Duodenal mucosa (tissue), 2 donors: ENCODE data around the gene CLIP2.
"Not testable (repeated sequence)": the region's sequence is repeated elsewhere in the genome, so short reads cannot be mapped to it uniquely, and the experiment has no call there.

Experiments
- H3K27ac ChIP-seq: one replicate; pipeline ENCODE4 v1.7.0; 2013; ENCODE audit warnings: low read depth, low read length
- H3K27me3 ChIP-seq, 2 donors: one replicate each; pipeline ENCODE4 v1.7.0; 2013; ENCODE audit warnings: low read length in 2 of 2, control low read depth in 1 of 2; ENCODE audit not compliant: insufficient read depth in 2 of 2, control insufficient read depth in 1 of 2
- H3K36me3 ChIP-seq, 2 donors: one replicate each; pipeline ENCODE4 v1.7.0; 2013; ENCODE audit warnings: low read length in 2 of 2, control low read depth in 1 of 2; ENCODE audit not compliant: insufficient read depth in 2 of 2, control insufficient read depth in 1 of 2
- H3K4me1 ChIP-seq, 2 donors: one replicate each; pipeline ENCODE4 v1.7.0; 2013; ENCODE audit warnings: low read length in 2 of 2, control low read depth in 1 of 2; ENCODE audit not compliant: insufficient read depth in 2 of 2, control insufficient read depth in 1 of 2
- H3K4me3 ChIP-seq, 2 donors: one replicate each; pipeline ENCODE4 v1.7.0; 2013; ENCODE audit warnings: low read length in 2 of 2, low read depth in 1 of 2
- H3K9ac ChIP-seq, 2 donors: one replicate each; pipeline ENCODE4 v1.7.0; 2013; ENCODE audit warnings: low read length in 2 of 2, low read depth in 1 of 2
- H3K9me3 ChIP-seq, 2 donors: one replicate each; pipeline ENCODE4 v1.7.0; 2013; ENCODE audit warnings: low read length in 2 of 2, control low read depth in 1 of 2; ENCODE audit not compliant: control insufficient read depth in 1 of 2

Gene CLIP2

DNA sequence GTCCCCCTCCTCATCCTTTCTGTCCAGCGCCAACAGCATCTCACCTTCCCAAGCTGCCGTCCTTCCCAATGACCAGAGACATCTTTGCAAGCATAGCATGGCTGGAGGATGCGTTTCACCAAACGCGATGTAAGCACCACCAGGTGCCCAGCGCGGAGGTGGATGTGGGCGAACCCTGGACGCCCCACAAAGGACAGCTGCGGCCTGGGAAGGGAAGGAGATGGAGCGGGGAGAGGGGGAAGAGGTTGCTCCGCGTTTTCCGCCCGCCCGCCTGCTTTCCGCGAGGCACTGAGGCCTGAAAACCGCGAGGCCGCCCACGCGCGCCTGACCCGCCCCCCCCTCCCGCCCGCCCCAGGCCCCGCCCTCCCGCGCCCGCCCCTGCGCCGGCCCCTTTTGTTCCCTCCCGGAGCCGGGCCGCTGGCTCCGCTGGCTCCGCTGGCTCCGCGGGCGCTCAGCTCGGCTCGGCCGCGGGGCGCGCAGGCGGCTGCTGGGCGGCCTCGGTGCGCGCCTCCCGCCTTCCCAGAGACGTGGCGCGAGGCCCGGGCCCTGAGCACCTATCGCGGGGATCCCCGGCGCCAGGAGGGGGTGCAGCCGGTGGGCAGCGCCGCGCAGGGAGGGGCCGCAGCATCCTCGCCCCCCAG lies at the start of gene CLIP2:
Gene CLIP2, plus strand, starts transcription at position 390 of the 641 bp plus-strand sequence. CDS start 28,140 bp downstream, outside the sequence.
- no peaks in the 10 kb centered on the region for H3K9me3 ChIP-seq
- H3K4me3 ChIP-seq, result peak within 1 kb of the TSS; percentile 83
- H3K36me3 ChIP-seq, result no peaks in the 10 kb centered on the region
- peak within 1 kb of the TSS; percentile 68 to 79 for H3K9ac ChIP-seq
- H3K27ac ChIP-seq, result peak within 1 kb of the TSS; percentile 59
- peaks cover 71 to 73% of the 10 kb centered on the region in 2 donors for H3K4me1 ChIP-seq
- H3K27me3 ChIP-seq, result no peaks in the 10 kb centered on the region

DNA sequence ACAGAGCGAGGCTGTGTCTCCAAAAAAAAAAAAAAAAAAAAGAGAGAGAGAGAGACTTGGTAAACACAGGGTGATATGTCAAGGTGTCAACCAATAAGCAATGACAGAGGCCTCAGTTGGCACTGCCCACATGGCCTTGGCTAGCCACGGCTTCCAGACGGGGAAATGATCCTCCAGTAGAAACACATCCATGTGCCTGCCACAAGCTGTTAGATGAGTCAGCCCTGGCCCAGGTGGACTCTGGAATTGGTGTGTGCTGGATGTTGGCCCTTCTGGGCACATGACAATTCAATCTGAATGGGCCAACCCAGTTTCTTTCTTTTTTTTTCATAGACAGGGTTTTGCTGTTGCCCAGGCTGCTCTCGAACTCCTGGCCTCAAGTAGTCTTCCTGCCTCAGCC lies 48.7 kb upstream of the CLIP2 start:
- no peaks in the 10 kb centered on the region for H3K9me3 ChIP-seq
- no peak overlapping the region for H3K4me3 ChIP-seq
- no peaks in the 10 kb centered on the region for H3K4me1 ChIP-seq
- no peak overlapping the region for H3K27ac ChIP-seq
- H3K36me3 ChIP-seq, result peaks cover 8 to 55% of the 10 kb centered on the region in 2 donors
- H3K9ac ChIP-seq, result no peak overlapping the region
- H3K27me3 ChIP-seq, result no peaks in the 10 kb centered on the region

DNA sequence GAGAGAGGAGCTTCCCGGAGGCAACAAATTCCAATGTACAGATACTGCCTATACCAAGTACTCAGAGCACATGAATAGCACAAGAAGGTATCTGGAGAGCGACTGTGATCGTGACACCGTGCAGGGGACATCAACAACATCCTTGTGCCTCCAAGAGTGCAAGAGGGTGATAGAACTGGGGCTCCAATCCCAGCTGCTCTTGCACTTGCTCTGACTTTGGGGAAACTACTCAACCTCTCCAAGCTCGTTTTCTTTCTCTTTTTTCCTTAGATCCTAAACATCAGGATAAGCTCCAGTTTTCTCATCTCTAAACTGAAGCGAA lies 47.1 kb upstream of the CLIP2 start:
- Histone ChIP-seq H3K9ac (no peak overlapping the region), H3K27ac (no peak overlapping the region), H3K4me1 (no peaks in the 10 kb centered on the region), H3K36me3 (peaks cover 8 to 45% of the 10 kb centered on the region in 2 donors), H3K27me3 (no peaks in the 10 kb centered on the region), H3K4me3 (no peak overlapping the region), H3K9me3 (no peaks in the 10 kb centered on the region)

DNA sequence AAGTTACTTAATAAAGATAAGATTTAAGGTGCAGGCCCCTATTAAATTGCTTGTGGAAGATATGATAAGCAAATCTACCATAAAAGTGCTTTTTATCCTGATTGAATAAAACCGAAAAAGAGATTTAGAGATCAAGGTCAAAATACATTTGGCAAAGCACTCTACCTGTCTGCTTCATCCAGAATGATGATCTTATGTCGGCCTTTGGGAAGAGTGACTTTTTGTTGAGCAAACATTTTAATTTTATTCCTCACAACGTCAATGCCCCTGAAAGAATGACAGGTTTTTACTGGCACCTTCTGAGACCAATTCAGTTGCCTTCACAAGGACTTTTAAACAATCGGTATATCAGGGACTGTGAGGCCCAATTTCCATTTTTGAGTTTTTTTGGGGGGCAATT lies 42.7 kb upstream of the CLIP2 start:
- Histone ChIP-seq H3K36me3 (peaks cover 7 to 40% of the 10 kb centered on the region in 2 donors), H3K9me3 (no peaks in the 10 kb centered on the region), H3K9ac (no peak overlapping the region), H3K27ac (no peak overlapping the region), H3K4me1 (no peaks in the 10 kb centered on the region), H3K4me3 (no peak overlapping the region), H3K27me3 (no peaks in the 10 kb centered on the region)

DNA sequence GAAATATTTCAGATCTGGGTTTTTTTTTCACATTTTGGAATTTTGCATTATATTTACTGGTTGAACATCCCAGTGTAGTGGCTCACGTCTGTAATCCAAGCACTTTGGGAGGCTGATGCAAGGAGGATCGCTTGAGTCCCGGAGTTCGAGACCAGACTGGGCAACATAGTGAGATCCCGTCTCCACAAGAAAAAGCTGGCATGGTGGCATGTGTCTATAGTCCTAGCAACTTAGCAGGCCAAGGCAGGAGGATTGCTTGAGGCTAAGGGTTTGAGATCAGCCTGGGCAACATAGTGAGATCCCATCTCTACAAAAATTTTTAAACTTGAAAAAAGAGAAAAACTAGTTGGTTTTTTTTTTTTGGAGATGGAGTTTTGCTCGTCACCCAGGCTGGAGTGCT lies 41.1 kb upstream of the CLIP2 start:
- peaks cover 7 to 28% of the 10 kb centered on the region in 2 donors for H3K36me3 ChIP-seq
- H3K4me3 ChIP-seq, result no peak overlapping the region
- H3K27me3 ChIP-seq, result no peaks in the 10 kb centered on the region
- peaks cover 3 to 7% of the 10 kb centered on the region in 2 donors for H3K4me1 ChIP-seq
- H3K9ac ChIP-seq, result no peak overlapping the region
- H3K9me3 ChIP-seq, result no peaks in the 10 kb centered on the region
- H3K27ac ChIP-seq, result no peak overlapping the region

DNA sequence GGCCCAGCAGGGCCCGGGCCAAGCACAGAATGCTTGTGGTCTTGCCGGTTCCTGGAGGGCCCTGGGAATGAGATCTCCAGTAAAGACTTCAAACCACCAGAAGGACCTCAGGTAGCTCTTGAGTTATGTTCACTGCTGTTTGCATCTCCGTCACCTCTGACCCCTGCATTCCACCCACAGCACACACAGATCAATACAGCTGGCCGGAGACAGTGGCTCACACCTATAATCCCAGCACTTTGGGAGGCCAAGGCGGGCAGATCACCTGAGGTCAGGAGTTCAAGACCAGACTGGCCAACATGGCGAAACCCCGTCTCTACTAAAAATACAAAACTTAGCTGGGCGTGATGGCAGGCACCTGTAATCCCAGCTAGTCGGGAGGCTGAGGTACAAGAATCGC lies 40.1 kb upstream of the CLIP2 start:
- peaks cover 7 to 25% of the 10 kb centered on the region in 2 donors for H3K36me3 ChIP-seq
- not testable (repeated sequence) for H3K27ac ChIP-seq, H3K9me3 ChIP-seq, H3K4me3 ChIP-seq, H3K27me3 ChIP-seq, H3K9ac ChIP-seq
- H3K4me1 ChIP-seq, result peaks cover 5 to 12% of the 10 kb centered on the region in 2 donors

DNA sequence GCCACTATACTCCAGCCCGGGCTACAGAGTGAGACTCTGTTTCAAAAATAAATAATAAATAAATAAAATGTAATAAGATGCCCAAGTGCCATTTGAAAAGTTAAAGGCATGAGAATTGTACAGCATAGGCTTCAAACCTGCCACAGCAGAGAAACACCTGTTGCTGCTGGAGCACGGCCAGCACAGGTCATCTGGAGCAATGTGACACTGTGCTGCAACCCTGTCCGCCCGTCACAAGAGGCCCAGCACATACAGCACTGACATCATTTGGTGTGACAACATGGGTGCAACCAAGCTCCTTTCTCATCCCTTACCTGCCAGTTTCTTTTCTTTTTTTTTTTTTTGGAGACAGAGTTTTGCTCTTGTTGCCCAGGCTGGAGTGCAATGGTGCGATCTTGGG lies 36.3 kb upstream of the CLIP2 start:
- H3K4me1 ChIP-seq, result peaks cover 5 to 19% of the 10 kb centered on the region in 2 donors
- H3K36me3 ChIP-seq, result peaks cover 7 to 25% of the 10 kb centered on the region in 2 donors
- H3K9ac ChIP-seq, result no peak overlapping the region
- no peaks in the 10 kb centered on the region for H3K27me3 ChIP-seq
- H3K9me3 ChIP-seq, result no peaks in the 10 kb centered on the region
- H3K27ac ChIP-seq, result no peak overlapping the region
- no peak overlapping the region for H3K4me3 ChIP-seq

DNA sequence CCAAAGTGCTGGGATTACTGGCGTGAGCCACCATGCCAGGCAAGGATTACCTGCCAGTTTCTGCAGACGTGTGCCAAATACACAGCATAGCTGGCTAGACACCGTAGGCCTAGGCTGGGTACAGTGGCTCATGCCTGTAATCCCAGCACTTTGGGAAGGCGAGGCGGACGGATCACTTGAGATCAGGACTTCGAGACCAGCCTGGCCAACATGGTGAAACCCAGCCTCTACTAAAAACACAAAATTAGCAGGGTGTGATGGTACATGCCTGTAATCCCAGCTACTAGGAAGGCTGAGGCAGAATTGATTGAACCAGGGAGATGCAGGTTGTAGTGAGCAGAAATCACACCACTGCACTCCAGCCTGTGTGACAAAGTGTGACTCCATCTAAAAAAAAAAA lies 35.9 kb upstream of the CLIP2 start:
- Histone ChIP-seq H3K4me3 (peak overlapping the region; percentile 93 to 97), H3K9me3 (no peaks in the 10 kb centered on the region), H3K9ac (peak overlapping the region; percentile 20 to 90), H3K27me3 (no peaks in the 10 kb centered on the region), H3K36me3 (peaks cover 4 to 21% of the 10 kb centered on the region in 2 donors), H3K27ac (no peak overlapping the region), H3K4me1 (peaks cover 5 to 19% of the 10 kb centered on the region in 2 donors)

DNA sequence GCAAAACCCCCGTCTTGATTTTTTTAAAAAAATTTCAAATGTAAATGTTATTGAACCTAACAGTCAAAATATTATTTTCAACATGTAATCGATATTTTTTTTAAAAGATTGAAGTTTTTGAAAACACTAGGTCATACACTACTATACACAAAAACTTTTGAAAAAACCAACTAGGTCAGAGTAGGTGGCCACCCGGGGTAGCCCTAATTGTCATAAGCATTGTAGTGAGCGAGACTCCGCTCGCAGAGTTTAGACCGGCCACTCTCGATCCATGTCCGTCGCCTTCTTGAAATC lies 35.4 kb upstream of the CLIP2 start:
- Histone ChIP-seq H3K27me3 (no peaks in the 10 kb centered on the region), H3K36me3 (peaks cover 3 to 19% of the 10 kb centered on the region in 2 donors), H3K9me3 (no peaks in the 10 kb centered on the region), H3K9ac (peak overlapping the region; percentile 90 to 94), H3K4me3 (peak overlapping the region; percentile 93 to 97), H3K4me1 (peaks cover 5 to 19% of the 10 kb centered on the region in 2 donors), H3K27ac (peak overlapping the region; percentile 80)

DNA sequence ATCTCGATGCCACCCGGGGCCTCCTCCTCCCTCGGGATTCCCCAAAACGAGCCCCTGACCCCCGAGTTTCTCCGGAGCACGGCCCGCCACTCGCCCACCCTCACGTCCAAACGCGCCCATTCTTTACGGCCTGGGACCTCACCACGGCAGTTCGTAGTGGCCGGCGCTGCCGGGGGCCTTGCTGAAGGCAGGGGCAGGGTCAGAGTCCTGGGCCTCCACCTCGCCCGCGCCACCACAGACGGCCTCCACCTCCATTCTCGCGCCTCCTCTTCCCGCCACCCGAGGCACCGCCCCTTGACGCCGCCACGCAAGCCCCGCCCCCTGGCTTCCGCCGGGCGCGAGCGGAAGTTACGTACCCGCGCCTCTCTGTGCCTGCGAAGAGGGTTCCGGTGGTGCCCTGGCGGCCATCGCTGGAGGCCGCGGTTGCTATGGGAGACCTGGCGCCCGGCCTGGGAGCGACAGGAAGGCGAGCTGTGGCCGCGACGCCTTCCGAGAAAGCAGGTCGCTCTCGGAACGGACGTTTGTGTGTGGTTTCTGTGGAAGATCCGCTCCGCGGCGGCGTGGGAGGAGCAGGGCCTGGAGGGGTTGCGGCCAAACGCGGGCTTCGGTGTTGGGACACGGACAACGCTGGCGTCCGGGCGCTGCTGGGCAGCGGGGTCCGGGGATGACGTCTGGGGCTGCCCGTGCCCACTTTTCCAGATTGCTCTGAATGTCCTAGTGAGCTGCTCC lies 34.9 kb upstream of the CLIP2 start, which contains the start of gene RFC2:
Gene RFC2, minus strand, starts transcription at position 271 of the 729 bp plus-strand sequence. Its CDS starts 16 bp downstream, at position 255.
- Histone ChIP-seq H3K27ac (peak within 1 kb of the TSS; percentile 95), H3K27me3 (no peaks in the 10 kb centered on the region), H3K36me3 (peaks cover 3 to 14% of the 10 kb centered on the region in 2 donors), H3K4me1 (peaks cover 5 to 19% of the 10 kb centered on the region in 2 donors), H3K9ac (peak within 1 kb of the TSS; percentile 90 to 94), H3K9me3 (no peaks in the 10 kb centered on the region), H3K4me3 (peak within 1 kb of the TSS; percentile 93 to 97)
